H9 (cell line): ENCODE measurements around the gene GPR15LG. TPM values are rescaled to one million over a fixed set of nuclear protein-coding genes. Genes with fewer than 3 reads are reported as not detected.

Source experiments
- DNase-seq: peaks from one replicate; pipeline ENCODE4 v3.0.0-alpha.2; 2017
- H2AFZ ChIP-seq: one replicate; pipeline ENCODE4 v1.6.1; 2013; ENCODE audit warnings: mild to moderate bottlenecking, low read length, control low read depth, moderate library complexity
- H2AK5ac ChIP-seq: 2 replicates; pipeline ENCODE4 v1.6.1; 2013; ENCODE audit warnings: low read length, control low read depth, mixed read lengths; ENCODE audit not compliant: insufficient read length
- H2BK120ac ChIP-seq: one replicate; pipeline ENCODE4 v1.6.1; 2013; ENCODE audit warnings: low read depth, mild to moderate bottlenecking, low read length, control low read depth, inconsistent platforms; ENCODE audit not compliant: poor library complexity, severe bottlenecking
- H2BK12ac ChIP-seq: 2 replicates; pipeline ENCODE4 v1.6.1; 2013; ENCODE audit warnings: low read length, control low read depth, mixed read lengths, low read depth; ENCODE audit not compliant: insufficient read length
- H2BK15ac ChIP-seq: 2 replicates; pipeline ENCODE4 v1.6.1; 2013; ENCODE audit warnings: low read depth, low read length, control low read depth
- H2BK20ac ChIP-seq: one replicate; pipeline ENCODE4 v1.6.1; 2013; ENCODE audit warnings: low read depth, mild to moderate bottlenecking, low read length, control low read depth, inconsistent platforms; ENCODE audit not compliant: poor library complexity, severe bottlenecking
- H2BK5ac ChIP-seq: 2 replicates; pipeline ENCODE4 v1.6.1; 2013; ENCODE audit warnings: low read length, control low read depth, mixed read lengths; ENCODE audit not compliant: insufficient read length
- H3K14ac ChIP-seq: 2 replicates; pipeline ENCODE4 v1.6.1; 2013; ENCODE audit warnings: low read length, control low read depth; ENCODE audit not compliant: insufficient read depth
- H3K18ac ChIP-seq: 2 replicates; pipeline ENCODE4 v1.6.1; 2013; ENCODE audit warnings: low read depth, mild to moderate bottlenecking, mixed read lengths, low read length, control low read depth; ENCODE audit not compliant: insufficient read length
- H3K23ac ChIP-seq: 2 replicates; pipeline ENCODE4 v1.6.1; 2013; ENCODE audit warnings: low read length, control low read depth, mixed read lengths, low read depth; ENCODE audit not compliant: insufficient read length
- H3K23me2 ChIP-seq: 2 replicates; pipeline ENCODE4 v1.6.1; 2013; ENCODE audit warnings: low read depth, mild to moderate bottlenecking, mixed read lengths, low read length, control low read depth; ENCODE audit not compliant: insufficient read length, poor library complexity, severe bottlenecking
- H3K27ac ChIP-seq: 2 replicates; pipeline ENCODE4 v1.5.1; 2013; ENCODE audit warnings: low read length, control low read depth, mixed read lengths, low read depth; ENCODE audit not compliant: insufficient read length
- H3K27me3 ChIP-seq: 2 replicates; pipeline ENCODE4 v1.6.1; 2013; ENCODE audit warnings: low read length, control low read depth, inconsistent platforms; ENCODE audit not compliant: insufficient read depth
- H3K4ac ChIP-seq: 2 replicates; pipeline ENCODE4 v1.6.1; 2013; ENCODE audit warnings: low read depth, mild to moderate bottlenecking, control low read depth, inconsistent platforms, low read length, moderate library complexity
- H3K4me1 ChIP-seq: 2 replicates; pipeline ENCODE4 v1.6.1; 2013; ENCODE audit warnings: low read length, control low read depth, inconsistent platforms; ENCODE audit not compliant: insufficient read depth
- H3K4me2 ChIP-seq: 2 replicates; pipeline ENCODE4 v1.6.1; 2013; ENCODE audit warnings: low read length, control low read depth, mixed read lengths; ENCODE audit not compliant: insufficient read length, insufficient read depth
- H3K56ac ChIP-seq: 2 replicates; pipeline ENCODE4 v1.6.1; 2013; ENCODE audit warnings: low read depth, mild to moderate bottlenecking, mixed read lengths, low read length, control low read depth; ENCODE audit not compliant: insufficient read length
- H3K79me1 ChIP-seq: 2 replicates; pipeline ENCODE4 v1.6.1; 2013; ENCODE audit warnings: low read depth, mild to moderate bottlenecking, moderate library complexity, low read length, control low read depth, inconsistent platforms; ENCODE audit not compliant: insufficient read depth, poor library complexity, severe bottlenecking
- H3K79me2 ChIP-seq: 2 replicates; pipeline ENCODE4 v1.6.1; 2013; ENCODE audit warnings: low read length, control low read depth, inconsistent platforms; ENCODE audit not compliant: insufficient read depth
- H3K9ac ChIP-seq: 2 replicates; pipeline ENCODE4 v1.6.1; 2013; ENCODE audit warnings: low read length, control low read depth, mixed read lengths; ENCODE audit not compliant: insufficient read length; ENCODE audit errors: extremely low read depth
- H3K9me3 ChIP-seq: one replicate; pipeline ENCODE4 v1.6.1; 2013; ENCODE audit warnings: low read depth, low read length, inconsistent platforms; ENCODE audit not compliant: control insufficient read depth
- H3T11ph ChIP-seq: one replicate; pipeline ENCODE4 v1.6.1; 2013; ENCODE audit warnings: mild to moderate bottlenecking, low read length, control low read depth, inconsistent platforms
- H4K20me1 ChIP-seq: one replicate; pipeline ENCODE4 v1.6.1; 2013; ENCODE audit not compliant: control insufficient read depth, insufficient read length, insufficient read depth
- H4K5ac ChIP-seq: 2 replicates; pipeline ENCODE4 v1.6.1; 2013; ENCODE audit warnings: low read depth, mild to moderate bottlenecking, mixed read lengths, low read length, control low read depth; ENCODE audit not compliant: insufficient read length
- H4K8ac ChIP-seq: replicated peaks from 2 replicates; pipeline ENCODE4 v1.6.1; 2013; ENCODE audit warnings: low read length, control low read depth, mixed read lengths, low read depth; ENCODE audit not compliant: insufficient read length
- H4K91ac ChIP-seq: 2 replicates; pipeline ENCODE4 v1.6.1; 2013; ENCODE audit warnings: low read depth, mild to moderate bottlenecking, moderate library complexity, mixed read lengths, low read length, control low read depth; ENCODE audit not compliant: insufficient read length
- H3K27ac Mint-ChIP-seq, 3 experiments: 2 replicates in 2 of 3; 3 replicates in 1 of 3; pipeline ENCODE4 v1.8.0; 2020 to 2021; ENCODE audit warnings: mixed read lengths in 3 of 3, mild to moderate bottlenecking in 1 of 3, moderate library complexity in 1 of 3
- H3K27me3 Mint-ChIP-seq: 2 replicates; pipeline ENCODE4 v1.8.0; 2021; ENCODE audit warnings: low read depth, mild to moderate bottlenecking, moderate library complexity, mixed read lengths
- H3K36me3 Mint-ChIP-seq, 3 experiments: 2 replicates in 2 of 3; 3 replicates in 1 of 3; pipeline ENCODE4 v1.8.0; 2020 to 2021; ENCODE audit warnings: low read depth in 3 of 3, mixed read lengths in 3 of 3; ENCODE audit not compliant: insufficient read depth in 1 of 3
- H3K4me1 Mint-ChIP-seq, 2 experiments: 2 replicates each; pipeline ENCODE4 v1.8.0; 2020; ENCODE audit warnings: mixed read lengths in 2 of 2
- H3K4me3 Mint-ChIP-seq, 2 experiments: 2 replicates in 1 of 2; 3 replicates in 1 of 2; pipeline ENCODE4 v1.8.0; 2020 to 2021; ENCODE audit warnings: mild to moderate bottlenecking in 2 of 2, mixed read lengths in 2 of 2, moderate library complexity in 1 of 2
- H3K9me3 Mint-ChIP-seq, 2 experiments: 2 replicates in 1 of 2; 3 replicates in 1 of 2; pipeline ENCODE4 v1.8.0; 2020; ENCODE audit warnings: mild to moderate bottlenecking in 2 of 2, mixed read lengths in 2 of 2, moderate library complexity in 1 of 2
- CTCF ChIP-seq: fragments of 200-600 bp; sonication (generic); conservative IDR thresholded peaks from 3 replicates; pipeline ENCODE4 v1.8.0; 2021; ENCODE audit warnings: antibody characterized with exemption, mild to moderate bottlenecking
- WGBS: extraction: QIAGEN DNeasy Blood & Tissue Kit; methylation state at CpG from one replicate; pipeline ENCODE4 v1.1.7; 2013; ENCODE audit warnings: missing lambda C conversion rate, low lambda C conversion rate, mixed read lengths; ENCODE audit not compliant: insufficient read length; ENCODE audit errors: extremely low coverage; 5-methylcytosine and 5-hydroxymethylcytosine counted together
- total RNA-seq: library from RNA; stranded (reverse); gene quantifications from 2 replicates; pipeline ENCODE4 v1.2.1, GENCODE V29; 2021

GPR15LG gene
- total RNA-seq, 1 experiment from 2014 or later: not detected

DNA sequence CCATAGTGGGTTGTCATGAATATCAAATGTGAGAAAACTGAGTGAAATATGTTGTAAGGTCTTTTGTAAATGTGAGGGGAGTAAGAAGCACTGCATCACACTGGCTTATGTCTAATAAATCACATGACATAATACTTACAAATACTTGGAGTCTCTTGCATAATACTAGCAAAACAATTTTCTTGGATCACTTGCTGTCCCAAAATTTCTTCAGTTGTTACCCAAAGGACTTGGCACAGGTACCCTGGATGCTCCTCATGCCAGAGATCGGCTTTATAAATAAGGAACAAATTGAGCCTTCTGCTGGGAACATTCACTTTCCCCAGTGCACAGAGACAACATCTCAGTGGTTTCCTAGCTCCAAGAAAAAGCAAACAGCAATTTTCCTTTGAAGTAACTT lies 56.8 kb downstream of the GPR15LG start:
- Histone ChIP-seq H3K4me2 (no peak overlapping the region), H3K79me1 (no peaks in the 10 kb centered on the region), H4K5ac (no peak overlapping the region), H3K9me3 (no peaks in the 10 kb centered on the region), H2BK12ac (no peak overlapping the region), H3K23me2 (no peaks in the 10 kb centered on the region), H3K4ac (no peak overlapping the region), H2BK15ac (no peak overlapping the region), H2AK5ac (no peak overlapping the region), H3K79me2 (no peaks in the 10 kb centered on the region), H4K20me1 (no peaks in the 10 kb centered on the region), H3K4me1 (no peaks in the 10 kb centered on the region), H3K14ac (no peak overlapping the region), H3K18ac (no peak overlapping the region), H3K27me3 (no peaks in the 10 kb centered on the region; the same call in 1 of the 2 replicates), H3K9ac (no peak overlapping the region), H3K56ac (no peak overlapping the region), H2BK120ac (no peak overlapping the region), H4K8ac (no peak overlapping the region), H2AFZ (no peak overlapping the region), H3T11ph (no peak overlapping the region), H2BK20ac (no peak overlapping the region), H3K27ac (no peak overlapping the region), H3K23ac (no peak overlapping the region), H2BK5ac (no peak overlapping the region), H4K91ac (no peak overlapping the region)
- no peak for DNase-seq
- Mint-ChIP-seq H3K9me3 (no peaks in the 10 kb centered on the region), H3K27ac (no peak overlapping the region), H3K4me3 (no peak overlapping the region), H3K36me3 (no peaks in the 10 kb centered on the region; a peak in 1 of 7 replicates), H3K4me1 (no peaks in the 10 kb centered on the region), H3K27me3 (peaks cover 25% of the 10 kb centered on the region)
- WGBS: no CpG with 5 or more reads among the region's 1 CpG
- no peak for TF ChIP-seq CTCF
